ENCODE results near the gene THEMIS.

Gene THEMIS

DNA sequence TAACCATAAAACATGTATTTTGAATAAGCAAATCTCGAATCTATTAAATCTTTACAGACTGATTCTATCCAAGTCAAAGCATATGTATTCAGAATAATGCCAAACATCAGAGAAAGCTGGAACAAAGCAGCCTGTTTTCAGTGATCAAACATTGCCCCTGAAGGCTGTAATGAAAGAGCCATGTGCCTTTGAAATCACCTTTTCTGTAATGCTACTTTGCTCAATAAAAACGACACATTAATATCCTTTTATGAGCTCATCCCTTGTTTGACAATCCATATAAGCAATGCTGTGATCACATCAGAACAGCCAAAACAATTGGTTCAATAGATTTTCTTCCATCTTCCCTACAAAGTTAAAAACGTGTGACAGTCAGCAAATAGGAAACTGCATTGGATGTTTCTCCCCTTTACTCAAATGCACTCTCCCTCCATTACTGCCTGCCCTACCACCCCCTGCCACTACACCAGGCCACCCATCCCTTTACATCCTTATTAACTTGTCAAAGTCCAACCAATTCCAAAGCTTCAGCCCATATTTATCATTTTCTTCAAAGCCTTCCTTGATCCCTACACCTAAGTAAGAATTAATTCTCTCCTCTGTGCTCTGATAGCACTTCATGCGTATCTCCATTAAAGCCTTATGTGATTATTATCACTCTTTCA, 42.0 kb downstream of the THEMIS start:
- no peak for DNase-seq

DNA sequence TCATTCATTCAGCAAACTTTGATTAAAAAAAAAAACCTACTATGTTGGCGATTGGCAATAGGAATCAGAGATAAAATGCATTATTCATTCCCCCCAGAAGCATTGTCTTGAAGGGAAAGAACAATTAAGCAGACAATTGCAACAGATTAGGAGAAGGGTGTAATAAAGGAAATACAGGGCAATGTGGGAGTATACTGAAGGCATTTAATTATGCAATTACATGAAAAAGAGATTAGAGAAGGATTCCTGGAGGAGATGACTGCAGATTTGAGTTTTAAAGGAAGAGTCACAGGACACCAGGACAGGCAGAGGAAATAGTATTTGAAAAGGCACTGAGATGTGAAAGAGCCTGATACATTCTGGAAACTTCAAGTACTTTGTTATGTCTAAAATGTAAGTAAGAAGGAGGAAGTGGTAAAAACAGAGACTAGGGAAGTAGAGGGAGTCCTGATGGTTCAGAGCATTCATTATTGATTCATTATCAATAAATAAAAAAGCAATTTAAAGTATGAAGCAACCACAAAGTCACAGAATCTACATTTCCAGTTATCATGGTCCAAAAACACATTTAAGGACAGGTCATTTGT, 43.7 kb downstream of the THEMIS start:
- no peak for DNase-seq

DNA sequence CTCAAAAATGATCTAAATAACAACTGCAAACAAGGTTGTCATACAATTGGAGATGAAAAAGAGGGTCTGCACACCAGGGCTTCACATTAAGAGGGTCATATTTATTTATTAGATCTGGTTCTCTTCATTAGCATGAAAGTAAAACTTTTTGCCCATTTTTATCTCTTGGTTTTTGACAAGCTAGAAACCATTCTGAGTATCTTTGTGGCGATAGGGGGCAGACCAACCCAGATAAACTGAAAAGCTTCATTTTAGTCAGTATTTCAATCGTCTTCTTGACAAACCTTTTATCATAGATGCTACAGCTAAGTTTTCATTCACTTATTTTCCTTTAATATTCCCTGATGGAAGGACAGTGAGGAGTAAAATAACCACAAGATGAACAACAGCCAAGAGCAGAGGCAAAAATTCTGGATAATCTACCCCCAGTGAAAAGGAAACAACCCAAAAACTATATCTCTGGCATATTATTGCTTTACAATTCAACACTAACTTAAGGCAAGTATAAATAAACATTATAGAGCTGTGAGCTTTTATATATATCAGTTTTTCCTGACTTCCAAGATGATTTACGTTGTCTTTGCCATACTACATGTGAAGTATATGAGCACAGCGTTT, 45.2 kb downstream of the THEMIS start:
- peak in 4 of 5 donors; percentile 4 to 40 (median 30) for DNase-seq

DNA sequence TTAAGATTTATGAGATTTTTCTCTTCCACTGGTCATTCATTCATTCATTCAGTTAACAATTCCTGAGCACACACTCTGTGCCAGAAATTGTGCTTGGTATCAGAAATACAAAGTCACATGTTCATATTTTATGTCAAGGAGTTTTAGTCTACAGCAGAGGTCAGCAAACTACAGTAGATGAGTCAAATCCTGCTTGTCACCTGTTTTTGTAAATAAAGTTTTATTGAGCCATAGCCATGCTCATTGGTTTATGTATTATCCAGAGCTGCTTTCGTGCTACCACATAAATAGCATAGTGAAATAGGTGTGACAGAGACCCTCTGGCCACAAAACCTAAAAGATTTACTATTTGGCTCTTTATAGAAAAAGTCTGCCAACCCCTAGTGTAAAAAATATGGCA, 46.8 kb downstream of the THEMIS start:
- no peak for DNase-seq

DNA sequence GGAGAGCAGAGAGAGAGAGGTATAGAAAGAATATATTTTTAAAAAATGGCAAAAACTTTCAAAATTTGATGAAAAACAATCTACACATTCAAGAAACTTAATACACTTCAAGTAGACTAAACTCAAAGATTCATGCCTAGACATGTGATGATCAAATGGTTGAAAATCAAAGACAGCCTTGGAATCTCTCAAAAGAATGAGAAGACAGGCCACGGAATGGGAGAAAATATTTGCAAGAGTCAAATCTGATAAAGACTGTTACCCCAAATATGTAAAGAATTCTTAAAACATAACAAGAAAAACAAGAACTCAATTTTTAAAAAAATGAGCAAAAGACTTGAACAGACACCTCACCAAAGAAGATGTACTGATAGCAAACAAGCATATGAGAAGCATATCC, 49.7 kb downstream of the THEMIS start:
- no peak for DNase-seq

DNA sequence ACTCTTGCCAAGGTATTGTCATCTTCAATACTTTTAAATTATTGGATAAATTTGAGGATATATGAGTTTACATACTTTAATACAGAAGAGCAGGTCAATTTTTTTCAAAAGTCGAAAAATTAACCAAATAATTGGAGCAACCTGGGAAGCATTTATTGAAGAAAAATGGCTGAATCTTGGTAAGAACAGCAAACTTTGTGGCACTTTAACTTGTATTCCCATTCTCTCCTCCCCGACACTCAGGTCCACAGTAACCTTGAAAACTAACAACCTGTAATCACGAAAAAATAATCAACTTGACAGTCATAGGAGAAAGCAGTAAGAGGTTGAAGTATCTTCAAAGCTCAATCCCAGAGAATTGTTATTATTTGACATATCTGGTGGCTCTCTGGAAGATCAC, 55.6 kb downstream of the THEMIS start:
- DNase-seq, result no peak

DNA sequence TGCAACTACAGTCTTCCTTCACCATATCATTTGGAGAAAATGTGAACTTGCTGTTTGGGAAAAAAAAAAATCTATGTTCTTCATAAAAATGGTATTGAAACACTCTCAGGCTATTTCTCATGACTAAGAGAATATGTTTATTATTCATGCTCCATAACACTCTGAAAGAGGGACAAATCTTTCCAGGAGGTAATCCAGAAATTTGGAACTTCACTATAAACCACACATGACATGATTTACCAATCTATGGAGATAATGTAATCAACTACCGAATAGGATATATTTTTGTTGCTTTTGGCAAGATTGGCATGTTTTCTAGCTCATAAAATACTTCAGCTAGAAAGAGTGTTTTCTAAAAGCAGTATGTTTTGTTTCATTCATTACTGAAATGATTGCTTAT, 56.3 kb downstream of the THEMIS start:
- DNase-seq, result no peak

DNA sequence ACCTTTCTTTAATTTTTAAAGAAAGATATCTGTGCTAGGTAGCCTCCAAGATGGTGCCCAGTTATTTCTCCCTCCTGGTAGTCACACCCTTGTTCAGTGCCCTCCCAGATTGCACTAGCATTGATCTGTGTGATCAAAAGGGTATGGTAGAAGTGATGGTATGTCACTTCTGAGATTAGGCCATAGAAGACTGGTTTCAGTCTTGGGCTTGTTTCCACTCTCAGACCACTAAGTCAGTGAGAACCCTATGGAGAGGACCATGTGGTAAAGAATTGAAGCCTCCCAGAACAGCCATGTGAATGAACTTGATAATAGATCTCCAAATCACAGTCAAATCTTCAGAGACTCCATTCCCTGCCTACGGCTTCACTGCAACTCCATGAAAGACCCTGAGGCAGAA, 57.3 kb downstream of the THEMIS start:
- DNase-seq, result no peak

DNA sequence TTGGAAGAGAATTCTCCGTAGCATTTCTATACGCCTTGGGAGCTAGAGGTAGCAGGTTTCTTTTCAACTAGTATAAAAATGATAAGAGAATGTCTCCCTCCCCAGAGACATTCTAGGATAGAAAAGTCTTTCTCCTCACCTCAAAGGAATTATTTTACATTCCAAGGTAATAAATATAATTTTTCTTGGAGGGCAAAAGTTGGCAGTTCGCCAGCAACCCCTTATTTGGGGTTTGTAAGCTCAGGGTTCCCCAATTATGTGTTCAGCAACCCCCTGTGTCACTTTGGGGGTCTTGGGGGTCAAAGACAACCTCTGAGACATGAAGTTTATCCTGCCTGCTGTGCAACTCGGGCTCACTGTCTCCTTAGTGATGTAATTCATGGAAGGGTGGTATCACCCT, 58.3 kb downstream of the THEMIS start:
- DNase-seq, result no peak

DNA sequence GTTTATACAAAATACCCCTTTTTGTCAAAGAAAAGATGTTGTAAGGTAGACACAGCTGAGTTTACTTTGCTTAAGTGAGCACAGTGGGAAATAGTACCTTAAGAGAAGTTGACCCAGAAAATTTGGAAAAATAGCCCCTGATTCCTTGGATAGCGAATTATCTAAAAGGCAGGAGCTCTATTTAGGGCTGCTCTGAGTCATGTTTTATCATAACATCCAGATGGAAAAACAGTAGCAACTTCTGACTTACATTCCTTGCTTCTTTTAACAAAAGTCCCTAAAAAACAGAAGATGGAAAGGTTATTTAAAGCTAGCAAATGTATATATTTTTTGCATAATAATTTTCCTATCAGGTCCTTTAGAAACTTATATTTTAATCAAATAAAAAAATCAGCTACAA, 59.0 kb downstream of the THEMIS start:
- DNase-seq, result no peak

DNA sequence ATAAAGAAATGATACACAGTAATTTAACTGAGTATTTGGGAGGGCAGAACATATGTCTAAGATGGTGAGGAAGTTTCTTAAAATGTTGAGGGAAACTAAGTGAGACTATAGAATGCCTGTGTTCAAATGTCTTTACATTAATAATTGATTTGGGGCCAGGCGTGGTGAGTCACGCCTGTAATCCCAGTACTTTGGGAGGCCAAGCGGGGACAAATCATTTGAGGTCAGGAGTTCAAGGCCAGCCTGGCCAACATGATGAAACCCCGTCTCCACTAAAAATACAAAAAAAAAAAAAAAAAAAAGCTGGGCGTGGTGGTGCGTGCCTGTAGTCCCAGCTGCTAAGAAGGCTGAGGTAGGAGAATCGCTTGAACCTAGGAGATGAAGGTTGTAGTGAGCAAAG, 66.7 kb downstream of the THEMIS start:
- no peak for DNase-seq

DNA sequence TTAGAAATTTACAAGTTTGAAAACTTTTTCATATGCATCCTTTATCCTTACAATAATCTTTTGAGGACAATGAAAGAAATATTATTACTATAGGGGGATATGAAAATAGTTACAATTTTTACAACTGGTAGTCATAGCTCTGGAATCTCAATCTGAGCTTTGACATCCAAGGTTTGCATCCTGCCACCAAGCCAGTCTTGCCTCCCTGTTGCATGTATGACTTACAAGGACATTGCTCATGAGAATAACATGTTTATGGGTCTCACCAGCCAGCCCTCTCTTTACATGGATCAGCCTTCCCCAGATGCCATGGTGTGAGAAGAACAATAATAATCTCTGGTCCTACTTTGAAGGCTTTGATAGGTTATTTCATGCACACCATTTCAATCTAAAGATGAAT, 67.5 kb downstream of the THEMIS start:
- no peak for DNase-seq

DNA sequence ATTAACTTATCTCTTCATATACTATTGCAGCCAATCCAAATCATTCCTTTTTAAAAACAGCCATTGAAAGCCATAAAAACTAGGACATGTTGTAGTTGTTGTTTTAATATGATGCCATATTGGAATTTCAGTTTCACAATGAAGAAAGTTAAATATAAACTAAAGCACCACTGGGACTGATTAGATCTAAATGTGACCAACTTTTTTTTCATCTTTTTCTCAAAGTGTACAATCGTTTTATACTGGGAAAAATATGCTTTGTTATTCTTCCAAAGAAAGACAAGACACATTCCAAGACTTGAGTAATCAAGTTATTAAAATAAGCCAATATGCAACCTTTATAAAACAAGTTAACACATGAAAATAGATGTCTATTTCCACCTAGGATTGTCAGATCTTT, 68.5 kb downstream of the THEMIS start:
- no peak for DNase-seq

DNA sequence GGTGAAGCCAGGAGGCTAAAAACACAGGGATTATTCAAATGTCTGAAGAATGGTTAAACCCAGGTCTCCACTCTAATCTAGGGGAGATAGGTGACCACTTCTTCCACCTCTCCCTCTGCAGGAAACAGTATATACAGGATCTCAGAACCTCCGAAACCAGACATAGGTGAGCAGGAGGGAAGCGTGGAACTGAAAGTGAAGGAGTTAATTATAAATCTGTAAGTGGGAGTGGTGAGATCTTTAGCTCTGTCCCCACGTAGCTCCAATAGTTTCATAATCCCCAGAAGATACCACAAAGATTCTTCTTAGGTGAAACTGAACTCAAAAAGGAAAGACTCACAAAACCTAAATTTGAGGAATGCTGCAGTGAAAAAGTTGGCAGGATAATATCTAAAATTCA, 76.8 kb downstream of the THEMIS start:
- DNase-seq, result no peak

DNA sequence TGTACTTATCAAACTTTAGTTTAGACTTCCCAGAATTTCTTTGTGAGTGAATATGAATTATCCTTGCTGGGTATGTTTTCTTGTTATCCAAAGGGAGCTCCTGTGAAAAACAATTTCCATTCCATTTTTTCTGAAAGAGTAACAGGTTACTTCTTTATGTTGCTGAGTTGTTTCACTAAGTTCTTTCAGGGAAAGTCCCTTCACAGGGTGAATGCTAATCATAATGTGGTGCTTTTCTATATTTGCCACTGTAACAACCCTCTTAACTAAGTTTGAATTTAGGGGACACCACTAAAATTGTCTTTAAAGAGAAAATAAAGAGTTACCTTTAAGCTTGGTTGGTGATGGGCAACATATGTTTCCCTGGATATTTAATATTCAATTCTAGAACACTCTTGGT, 79.4 kb downstream of the THEMIS start:
- no peak for DNase-seq

DNA sequence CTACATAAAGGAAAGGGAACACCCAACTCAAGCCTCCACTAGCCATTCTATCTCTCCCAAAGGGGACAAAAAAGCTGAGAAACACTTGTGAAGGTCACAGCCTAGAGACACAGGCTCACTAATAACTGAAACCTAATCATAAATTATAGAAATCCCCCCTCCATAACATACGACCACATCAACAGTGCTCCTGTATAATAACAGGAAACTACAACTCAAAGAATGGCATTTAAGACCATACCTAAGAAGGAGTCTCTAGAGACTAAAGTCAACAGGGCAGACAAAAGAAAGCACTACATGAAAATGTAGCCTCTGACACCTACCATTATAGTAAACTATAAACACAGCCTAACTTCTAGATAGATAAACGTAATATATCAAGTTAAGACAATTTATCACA, 82.7 kb downstream of the THEMIS start:
- no peak for DNase-seq

DNA sequence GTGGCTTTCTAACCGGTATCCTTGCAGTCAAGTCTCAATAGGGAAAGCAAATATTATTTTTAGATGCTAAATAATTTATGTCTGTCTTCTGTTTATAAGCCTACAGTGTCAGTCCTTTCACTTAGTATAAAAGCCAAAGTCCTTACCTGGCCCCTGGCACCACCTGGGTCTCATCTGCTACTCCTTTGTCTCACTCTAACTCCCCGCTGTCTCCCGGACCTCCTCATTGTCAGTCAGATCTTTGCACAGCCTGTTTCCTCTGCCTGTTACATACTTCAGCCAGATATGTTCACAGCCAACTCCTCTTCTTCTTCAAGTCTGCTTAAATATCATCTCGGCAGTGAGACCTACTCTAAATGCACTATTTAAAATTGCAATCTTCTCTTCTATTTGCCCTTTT, 84.2 kb downstream of the THEMIS start:
- no peak for DNase-seq

DNA sequence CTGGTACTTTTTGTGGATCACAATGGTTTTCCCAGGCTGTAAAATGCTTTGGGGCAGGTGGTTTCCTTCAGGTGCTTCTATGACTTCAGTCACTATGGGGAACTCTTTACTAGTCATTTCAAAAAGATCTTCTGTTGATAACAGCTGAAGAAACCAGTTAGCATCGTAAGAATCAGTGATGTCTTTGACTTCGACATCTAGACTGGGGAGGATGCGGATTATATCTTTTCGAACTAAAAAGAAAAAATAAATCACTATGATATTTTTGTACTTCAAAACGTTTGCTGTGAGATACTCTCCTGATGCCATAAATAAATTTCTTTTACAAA, 87.2 kb downstream of the THEMIS start:
- DNase-seq, result peak in 1 of 5 donors; percentile 26

DNA sequence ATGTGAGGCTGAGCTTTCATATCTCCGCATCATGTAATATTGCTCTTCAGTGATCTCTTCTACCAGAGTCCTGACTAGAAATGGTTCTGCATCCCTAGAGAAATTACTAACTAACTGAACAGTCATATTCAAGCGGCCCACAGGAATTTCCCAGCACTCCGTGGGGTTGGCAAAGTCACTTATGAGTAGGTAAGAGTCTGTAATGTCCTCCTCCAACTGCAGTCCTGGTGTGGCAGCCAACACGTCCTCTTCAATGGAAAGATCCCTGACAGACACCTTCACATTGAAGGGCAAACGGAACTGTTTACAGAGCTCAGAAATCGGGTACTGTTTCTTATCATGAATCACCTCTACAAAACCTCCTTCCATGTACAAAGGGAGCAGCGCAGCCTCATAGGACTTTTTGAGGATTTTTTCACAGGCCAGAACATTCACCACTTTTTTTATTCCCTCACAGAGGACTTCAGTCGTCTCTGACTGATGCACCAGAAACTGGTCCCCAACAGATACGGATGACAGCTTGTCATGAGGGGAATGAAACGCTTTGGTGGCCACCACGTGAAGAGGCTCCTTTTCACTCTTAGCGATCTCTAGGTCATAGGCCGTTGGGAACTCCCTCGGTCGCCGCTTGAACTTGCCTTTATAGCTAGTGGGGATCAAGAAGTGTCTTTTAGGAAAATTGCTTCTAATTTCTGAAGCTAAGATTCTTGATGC, 87.7 kb downstream of the THEMIS start:
- peak in 1 of 5 donors; percentile 22 for DNase-seq

DNA sequence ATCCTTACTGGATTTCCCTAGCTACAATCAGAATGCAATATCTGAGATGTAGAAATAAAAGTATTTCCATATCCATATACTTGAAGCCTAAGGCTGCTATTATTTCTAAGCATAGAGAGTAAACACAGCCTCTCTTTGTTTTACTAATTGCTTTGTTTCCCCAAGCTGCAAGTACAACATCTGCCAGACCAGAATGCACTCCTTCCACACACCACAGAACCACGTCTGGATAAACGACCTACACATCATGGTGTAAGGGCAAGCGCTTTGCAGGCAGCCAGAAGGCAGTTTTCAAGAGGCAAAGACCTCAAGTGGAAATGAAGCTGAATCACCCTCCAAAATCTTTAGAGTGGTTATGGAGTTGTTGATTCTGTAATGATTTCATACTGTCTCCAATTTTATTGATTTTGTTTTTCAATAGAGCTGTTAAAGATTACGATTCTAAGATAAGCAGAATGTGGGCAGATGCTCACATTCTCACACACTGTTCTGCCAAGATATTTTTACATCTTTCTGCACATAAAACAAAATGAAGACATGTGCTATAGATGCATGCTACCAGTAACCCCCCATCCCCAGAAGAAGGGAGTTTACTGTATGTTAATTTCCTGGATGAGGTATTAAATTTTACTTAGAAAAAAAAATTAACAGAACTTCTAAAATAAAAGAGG, 88.8 kb downstream of the THEMIS start:
- no peak for DNase-seq

DNA sequence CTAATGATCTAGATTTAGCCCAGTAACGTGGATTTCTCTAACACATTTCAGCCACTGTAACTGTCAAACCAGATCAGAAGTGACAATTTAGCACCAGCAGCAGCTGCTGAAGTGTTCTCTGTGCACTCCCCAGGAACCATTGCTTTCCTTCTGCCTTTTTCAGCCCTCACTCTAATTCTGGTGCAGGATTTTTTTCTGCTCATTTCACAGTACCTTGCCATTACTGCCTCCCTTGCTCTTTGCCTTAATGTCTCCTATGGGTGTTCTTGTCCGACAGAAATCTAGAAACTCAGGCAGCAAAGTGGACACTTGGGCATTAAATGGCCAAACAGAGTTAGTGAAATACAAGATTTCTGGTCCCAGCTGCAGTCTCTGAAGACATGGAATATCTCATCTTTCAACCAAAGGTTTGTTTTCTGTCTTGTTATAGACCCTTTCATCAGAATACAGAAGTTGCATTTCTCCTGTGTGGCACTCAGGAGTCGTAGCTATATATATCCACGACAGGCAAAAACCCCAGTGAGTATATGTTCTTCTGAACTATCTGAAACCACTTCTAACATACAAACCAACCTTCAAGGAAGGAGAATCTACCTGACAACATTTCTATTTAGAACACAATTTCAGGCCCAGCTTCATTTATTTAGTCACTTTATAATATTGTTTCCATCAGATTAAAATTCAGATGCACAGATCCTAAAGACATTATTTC, 92.9 kb downstream of the THEMIS start:
- no peak for DNase-seq

DNA sequence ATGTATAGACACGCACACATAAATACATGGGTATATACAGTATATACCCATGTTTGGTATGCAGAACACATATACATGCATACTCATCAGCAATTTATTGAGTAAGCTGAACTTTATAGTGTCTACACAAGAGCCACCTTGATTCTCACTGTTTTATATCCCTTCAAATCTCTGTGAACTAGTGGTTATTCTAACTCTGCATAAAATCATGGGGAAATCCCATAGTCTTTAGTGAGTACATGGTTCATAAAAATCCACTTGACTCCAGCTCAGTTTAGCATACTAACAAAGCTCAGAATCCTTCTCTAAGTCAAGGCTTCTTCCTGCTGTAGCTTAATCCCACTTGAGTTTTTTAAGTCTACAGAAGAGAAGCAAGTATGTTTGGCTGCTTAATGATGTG, 104.1 kb downstream of the THEMIS start:
- DNase-seq, result no peak

DNA sequence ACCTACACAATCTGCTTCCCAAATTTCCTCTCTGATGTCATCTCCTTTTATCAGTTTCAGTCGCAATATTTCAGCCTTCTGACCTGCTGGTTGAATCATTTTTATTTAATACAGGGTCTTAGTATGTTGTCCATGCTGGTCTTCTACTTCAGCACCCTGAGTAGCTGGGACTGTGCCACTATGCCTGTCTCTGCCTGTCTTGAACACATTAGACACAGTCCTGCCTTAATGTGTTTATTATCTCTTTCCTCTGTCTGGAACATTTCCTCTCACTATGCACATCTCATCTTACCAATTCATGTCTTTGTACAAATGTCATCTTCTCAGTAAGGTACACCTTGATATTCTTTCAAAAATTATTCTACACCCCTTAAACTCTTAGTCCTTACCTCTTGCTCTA, 106.5 kb downstream of the THEMIS start:
- no peak for DNase-seq
